Breast epithelium (tissue), 3 donors: ENCODE results near the gene P2RY2.

Experiments used
- CTCF ChIP-seq, 3 donors: fragments of 450-650 bp; IDR thresholded peaks; one replicate each; pipeline ENCODE4 v1.5.1; 2016 to 2017; ENCODE audit warnings: antibody characterized with exemption in 3 of 3, mild to moderate bottlenecking in 3 of 3, moderate library complexity in 3 of 3
- POLR2A ChIP-seq: fragments of 450-650 bp; IDR thresholded peaks from one replicate; pipeline ENCODE4 v1.6.1; 2016; ENCODE audit warnings: antibody characterized with exemption, mild to moderate bottlenecking, moderate library complexity
- POLR2AphosphoS5 ChIP-seq, 3 donors: sonication (generic); formaldehyde crosslinking; IDR thresholded peaks; one replicate each; pipeline ENCODE4 v1.6.1; 2017; ENCODE audit warnings: antibody characterized with exemption in 3 of 3

DNA sequence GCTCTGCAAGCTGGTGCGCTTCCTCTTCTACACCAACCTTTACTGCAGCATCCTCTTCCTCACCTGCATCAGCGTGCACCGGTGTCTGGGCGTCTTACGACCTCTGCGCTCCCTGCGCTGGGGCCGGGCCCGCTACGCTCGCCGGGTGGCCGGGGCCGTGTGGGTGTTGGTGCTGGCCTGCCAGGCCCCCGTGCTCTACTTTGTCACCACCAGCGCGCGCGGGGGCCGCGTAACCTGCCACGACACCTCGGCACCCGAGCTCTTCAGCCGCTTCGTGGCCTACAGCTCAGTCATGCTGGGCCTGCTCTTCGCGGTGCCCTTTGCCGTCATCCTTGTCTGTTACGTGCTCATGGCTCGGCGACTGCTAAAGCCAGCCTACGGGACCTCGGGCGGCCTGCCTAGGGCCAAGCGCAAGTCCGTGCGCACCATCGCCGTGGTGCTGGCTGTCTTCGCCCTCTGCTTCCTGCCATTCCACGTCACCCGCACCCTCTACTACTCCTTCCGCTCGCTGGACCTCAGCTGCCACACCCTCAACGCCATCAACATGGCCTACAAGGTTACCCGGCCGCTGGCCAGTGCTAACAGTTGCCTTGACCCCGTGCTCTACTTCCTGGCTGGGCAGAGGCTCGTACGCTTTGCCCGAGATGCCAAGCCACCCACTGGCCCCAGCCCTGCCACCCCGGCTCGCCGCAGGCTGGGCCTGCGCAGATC, 16.5 kb downstream of the P2RY2 start:
- TF ChIP-seq CTCF (IDR thresholded peaks at IDR 0.05) (no peak), POLR2A (no peak), POLR2AphosphoS5 (IDR thresholded peaks at IDR 0.05) (no peak)
